PC-9 (cell line): Measurements from ENCODE around the gene TOX3.

Source experiments
- CTCF ChIP-seq: fragments of 200-600 bp; sonication (generic); conservative IDR thresholded peaks from 2 replicates; pipeline ENCODE4 v1.6.1; 2017; ENCODE audit warnings: mixed run types, antibody characterized with exemption, mild to moderate bottlenecking, moderate library complexity
- EZH2 ChIP-seq: fragments of 200-600 bp; sonication (generic); IDR thresholded peaks from 2 replicates; pipeline ENCODE4 v1.8.0; 2017; ENCODE audit warnings: antibody characterized with exemption, low read depth

- TF ChIP-seq CTCF: no peak
- no peak for TF ChIP-seq EZH2
Measured at GRCh38 chr16:52578829-52579498, 32.0 kb upstream of the TOX3 start.
